Ishikawa (cell line): Measurements from ENCODE around the gene TNFRSF1B.
A peak's percentile ranks its signal among the peaks of the same experiment; 100 is the strongest.

Experiments
- CEBPB ChIP-seq: IDR thresholded peaks from 2 replicates; pipeline ENCODE4 v1.6.1; 2012
- CREB1 ChIP-seq: IDR thresholded peaks from 2 replicates; pipeline ENCODE4 v1.6.1; 2012; ENCODE audit warnings: low read depth
- EGR1 ChIP-seq: IDR thresholded peaks from 2 replicates; pipeline ENCODE4 v1.6.1; 2012
- EP300 ChIP-seq: IDR thresholded peaks from 2 replicates; pipeline ENCODE4 v1.6.1; 2012; ENCODE audit warnings: borderline replicate concordance
- FOXM1 ChIP-seq: IDR thresholded peaks from 2 replicates; pipeline ENCODE4 v1.6.1; 2012; ENCODE audit warnings: low read depth, borderline replicate concordance
- MAX ChIP-seq: IDR thresholded peaks from 2 replicates; pipeline ENCODE4 v1.6.1; 2012
- NFIC ChIP-seq: IDR thresholded peaks from 2 replicates; pipeline ENCODE4 v1.6.1; 2012
- RAD21 ChIP-seq: IDR thresholded peaks from 2 replicates; pipeline ENCODE4 v1.6.1; 2012; ENCODE audit warnings: low read depth
- REST ChIP-seq: IDR thresholded peaks from 2 replicates; pipeline ENCODE4 v1.6.1; 2012; ENCODE audit warnings: low read depth, mild to moderate bottlenecking
- TAF1 ChIP-seq: IDR thresholded peaks from 2 replicates; pipeline ENCODE4 v1.6.1; 2012; ENCODE audit warnings: low read depth, mild to moderate bottlenecking
- TCF12 ChIP-seq: IDR thresholded peaks from 2 replicates; pipeline ENCODE4 v1.6.1; 2012; ENCODE audit warnings: low read depth
- TEAD4 ChIP-seq: IDR thresholded peaks from 2 replicates; pipeline ENCODE4 v1.6.1; 2012
- USF1 ChIP-seq: IDR thresholded peaks from 2 replicates; pipeline ENCODE4 v1.6.1; 2012
- YY1 ChIP-seq: IDR thresholded peaks from 2 replicates; pipeline ENCODE4 v1.6.1; 2012; ENCODE audit warnings: low read depth
- ZBTB7A ChIP-seq: IDR thresholded peaks from 2 replicates; pipeline ENCODE4 v1.6.1; 2012; ENCODE audit warnings: low read depth

TNFRSF1B gene

GRCh38 chr1:12188657-12189327 lies 22.0 kb downstream of the TNFRSF1B start:
- no peak for TF ChIP-seq USF1
- TF ChIP-seq ZBTB7A: no peak
- TF ChIP-seq EGR1: no peak
- TF ChIP-seq NFIC: no peak
- TF ChIP-seq RAD21: no peak
- no peak for TF ChIP-seq TAF1
- no peak for TF ChIP-seq CEBPB
- no peak for TF ChIP-seq TCF12
- no peak for TF ChIP-seq MAX
- TF ChIP-seq REST: no peak
- no peak for TF ChIP-seq FOXM1
- no peak for TF ChIP-seq YY1
- no peak for TF ChIP-seq TEAD4
- no peak for TF ChIP-seq CREB1
- TF ChIP-seq EP300: no peak

DNA sequence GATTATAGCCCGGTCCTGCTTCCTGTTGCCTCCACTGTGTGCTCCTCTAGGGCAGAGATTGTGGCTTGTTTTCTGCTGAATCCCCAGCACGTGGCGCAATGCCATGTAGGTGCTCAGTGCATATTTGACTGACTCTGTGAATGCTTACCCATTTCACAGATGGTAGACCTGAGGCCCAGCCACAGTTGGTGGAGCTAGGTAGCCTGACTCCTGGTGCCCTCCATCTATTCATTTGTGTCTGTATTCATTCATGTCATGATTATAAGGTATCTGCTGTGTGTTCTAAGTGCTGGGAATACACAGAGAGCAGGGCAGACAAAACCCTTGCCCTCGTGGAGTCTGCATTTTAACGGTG lies 22.5 kb downstream of the TNFRSF1B start:
- TF ChIP-seq TAF1: no peak
- no peak for TF ChIP-seq NFIC
- TF ChIP-seq RAD21: no peak
- TF ChIP-seq CEBPB: no peak
- TF ChIP-seq ZBTB7A: no peak
- TF ChIP-seq USF1: no peak
- TF ChIP-seq FOXM1: no peak
- TF ChIP-seq REST: no peak
- no peak for TF ChIP-seq TEAD4
- TF ChIP-seq EGR1: no peak
- no peak for TF ChIP-seq EP300
- TF ChIP-seq MAX: no peak
- no peak for TF ChIP-seq TCF12
- no peak for TF ChIP-seq YY1
- TF ChIP-seq CREB1: no peak

DNA sequence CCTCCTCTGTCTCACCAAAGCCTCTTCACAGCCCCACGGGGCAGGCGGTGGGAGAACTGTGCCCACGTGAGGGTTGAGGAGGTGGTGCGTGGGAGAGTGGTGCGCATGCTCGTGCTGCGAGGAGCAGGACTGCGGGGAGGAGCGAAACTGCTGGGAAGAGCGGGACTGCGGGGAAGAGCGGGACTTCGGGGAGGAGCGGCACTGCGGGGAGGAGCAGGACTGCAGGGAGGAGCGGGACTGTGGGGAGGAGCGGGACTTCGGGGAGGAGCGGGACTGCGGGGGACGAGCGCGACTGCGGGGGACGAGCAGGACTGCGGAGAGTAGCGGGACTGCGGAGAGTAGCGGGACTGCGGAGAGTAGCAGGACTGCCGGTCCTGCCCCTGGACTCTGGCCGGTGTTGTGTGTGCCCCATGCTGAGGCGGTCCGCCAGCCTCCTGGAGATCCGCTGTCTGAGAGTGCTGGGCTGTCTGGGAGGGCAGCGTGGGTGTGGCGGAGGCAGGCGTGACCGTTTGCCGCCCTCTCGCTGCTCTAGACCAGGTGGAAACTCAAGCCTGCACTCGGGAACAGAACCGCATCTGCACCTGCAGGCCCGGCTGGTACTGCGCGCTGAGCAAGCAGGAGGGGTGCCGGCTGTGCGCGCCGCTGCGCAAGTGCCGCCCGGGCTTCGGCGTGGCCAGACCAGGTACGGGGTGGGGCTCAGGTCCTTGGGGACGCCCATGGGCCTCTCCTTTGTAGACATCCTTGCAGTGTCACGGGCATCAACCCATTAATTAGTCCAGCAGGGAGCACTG lies 24.6 kb downstream of the TNFRSF1B start:
- TF ChIP-seq MAX: peak; percentile 67; the same call in 1 of the 2 replicates
- no peak for TF ChIP-seq CREB1
- TF ChIP-seq USF1: peak; percentile 55
- peak; percentile 79 for TF ChIP-seq EGR1
- no peak; the same call in 1 of the 2 replicates for TF ChIP-seq NFIC
- peak; percentile 81 for TF ChIP-seq EP300
- TF ChIP-seq ZBTB7A: no peak

- TF ChIP-seq ZBTB7A: no peak
- TF ChIP-seq REST: no peak
- no peak for TF ChIP-seq YY1
- TF ChIP-seq RAD21: no peak
- no peak for TF ChIP-seq CEBPB
Measured at GRCh38 chr1:12194666-12195216, 27.9 kb downstream of the TNFRSF1B start.
